22Rv1 (cell line): Measurements from ENCODE around the gene C3orf80.

Experiments
- ZFX ChIP-seq: fragments of 450-650 bp; IDR thresholded peaks from 2 replicates; pipeline ENCODE4 v1.6.1; 2017; ENCODE audit warnings: antibody characterized with exemption, borderline replicate concordance
- TF ChIP-seq, protein P1 (sequence below): fragments of 450-650 bp; IDR thresholded peaks from 2 replicates; pipeline ENCODE4 v1.5.1; 2017; ENCODE audit warnings: mild to moderate bottlenecking

DNA sequence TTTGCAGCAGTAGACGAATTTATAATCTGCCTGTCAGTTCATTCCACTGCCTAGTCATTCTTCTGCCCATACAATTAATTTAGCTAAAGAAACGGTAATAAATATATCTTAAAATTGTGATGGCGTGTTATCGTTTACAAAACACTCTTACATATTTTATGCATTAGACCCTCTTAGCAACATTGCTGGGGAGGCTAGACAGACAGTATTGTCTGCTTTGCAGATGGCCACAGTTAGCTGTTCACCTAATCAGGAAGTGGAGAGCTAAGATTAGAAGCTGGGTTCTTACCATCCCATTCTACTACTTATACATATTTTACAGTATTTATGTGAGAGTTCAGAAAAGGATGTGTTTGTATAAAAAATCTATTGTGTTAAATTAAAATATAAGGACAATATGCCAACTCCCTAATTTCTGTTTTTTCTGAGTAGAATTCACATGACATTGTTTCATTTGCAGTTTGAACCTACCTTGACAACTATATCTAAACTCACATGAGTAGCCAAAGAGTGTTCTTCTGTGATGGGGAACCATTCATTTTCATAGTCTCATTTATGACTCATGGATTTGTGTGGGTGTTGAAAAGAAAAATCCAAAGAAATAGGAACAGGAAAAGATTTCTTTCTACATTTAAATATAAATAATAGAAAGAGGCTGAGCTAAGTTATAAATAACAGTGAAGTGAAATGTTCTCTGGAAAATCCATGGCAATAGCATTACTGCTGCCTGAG, 41.7 kb upstream of the C3orf80 start:
- TF ChIP-seq, protein P1, sequence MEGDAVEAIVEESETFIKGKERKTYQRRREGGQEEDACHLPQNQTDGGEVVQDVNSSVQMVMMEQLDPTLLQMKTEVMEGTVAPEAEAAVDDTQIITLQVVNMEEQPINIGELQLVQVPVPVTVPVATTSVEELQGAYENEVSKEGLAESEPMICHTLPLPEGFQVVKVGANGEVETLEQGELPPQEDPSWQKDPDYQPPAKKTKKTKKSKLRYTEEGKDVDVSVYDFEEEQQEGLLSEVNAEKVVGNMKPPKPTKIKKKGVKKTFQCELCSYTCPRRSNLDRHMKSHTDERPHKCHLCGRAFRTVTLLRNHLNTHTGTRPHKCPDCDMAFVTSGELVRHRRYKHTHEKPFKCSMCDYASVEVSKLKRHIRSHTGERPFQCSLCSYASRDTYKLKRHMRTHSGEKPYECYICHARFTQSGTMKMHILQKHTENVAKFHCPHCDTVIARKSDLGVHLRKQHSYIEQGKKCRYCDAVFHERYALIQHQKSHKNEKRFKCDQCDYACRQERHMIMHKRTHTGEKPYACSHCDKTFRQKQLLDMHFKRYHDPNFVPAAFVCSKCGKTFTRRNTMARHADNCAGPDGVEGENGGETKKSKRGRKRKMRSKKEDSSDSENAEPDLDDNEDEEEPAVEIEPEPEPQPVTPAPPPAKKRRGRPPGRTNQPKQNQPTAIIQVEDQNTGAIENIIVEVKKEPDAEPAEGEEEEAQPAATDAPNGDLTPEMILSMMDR, result no peak
- no peak for TF ChIP-seq ZFX
